NCI-H446 (cell line): Measurements from ENCODE around the gene DES.

Experiments
- DNase-seq, 2 experiments: peaks; one replicate each; lab custom pipeline; 2025; lab: John Stamatoyannopoulos, UW

Gene DES

GRCh38 chr2:219419331-219420197 lies 1.4 kb downstream of the DES start:
- no peak for DNase-seq

- DNase-seq, result no peak
Observed at GRCh38 chr2:219420687-219421086, 2.5 kb downstream of the DES start.

GRCh38 chr2:219421323-219421722 lies 3.1 kb downstream of the DES start:
- DNase-seq, result no peak

GRCh38 chr2:219422952-219423534 lies 4.9 kb downstream of the DES start:
- no peak for DNase-seq

GRCh38 chr2:219423652-219424377 lies 5.6 kb downstream of the DES start:
- DNase-seq, result no peak

- no peak for DNase-seq
Observed at GRCh38 chr2:219425238-219426067, 7.3 kb downstream of the DES start.

- no peak for DNase-seq
Observed at GRCh38 chr2:219426068-219426443, 7.9 kb downstream of the DES start.

- DNase-seq, result no peak
Observed at GRCh38 chr2:219426534-219427136, 8.5 kb downstream of the DES start.

GRCh38 chr2:219428469-219428868 lies 10.3 kb downstream of the DES start:
- DNase-seq, result no peak

- DNase-seq, result no peak
Observed at GRCh38 chr2:219429958-219430606, 11.9 kb downstream of the DES start.

- DNase-seq, result peak; percentile 47 to 70
Observed at GRCh38 chr2:219430633-219431615, 12.7 kb downstream of the DES start.

GRCh38 chr2:219433666-219434467 lies 15.7 kb downstream of the DES start:
- peak in 1 of 2 experiments; percentile 15 for DNase-seq

- no peak for DNase-seq
Observed at GRCh38 chr2:219434468-219434717, 16.2 kb downstream of the DES start.

- DNase-seq, result no peak
Observed at GRCh38 chr2:219434718-219435525, 16.7 kb downstream of the DES start, which contains the start of gene SPEG. TSS of gene SPEG (plus strand) at chr2:219434843. CDS start at chr2:219434978, 135 bp downstream.

- no peak for DNase-seq
Observed at GRCh38 chr2:219435701-219436100, 17.5 kb downstream of the DES start.

- DNase-seq, result no peak
Observed at GRCh38 chr2:219436491-219436890, 18.3 kb downstream of the DES start.

GRCh38 chr2:219437141-219437540 lies 19.0 kb downstream of the DES start:
- DNase-seq, result no peak

- DNase-seq, result no peak
Observed at GRCh38 chr2:219437690-219438206, 19.6 kb downstream of the DES start.
